SK-N-SH (cell line): ENCODE data around the gene PSME4.

Experiments
- POLR2AphosphoS5 ChIP-seq: IDR thresholded peaks from 2 replicates; pipeline ENCODE4 v1.6.1; 2012; ENCODE audit warnings: low read depth, low read length
- RFX5 ChIP-seq: IDR thresholded peaks from 2 replicates; pipeline ENCODE4 v1.6.1; 2012; ENCODE audit warnings: mild to moderate bottlenecking, improper control_type of control experiment, low read length
- SIN3A ChIP-seq: IDR thresholded peaks from 2 replicates; pipeline ENCODE4 v1.6.1; 2012; ENCODE audit warnings: low read depth, mild to moderate bottlenecking, low read length, moderate library complexity, borderline replicate concordance
- YY1 ChIP-seq: IDR thresholded peaks from 2 replicates; pipeline ENCODE4 v1.4.0; 2012; ENCODE audit warnings: low read depth, mild to moderate bottlenecking
- TF ChIP-seq, protein P1 (sequence below): fragments of 200-600 bp; sonication (generic); IDR thresholded peaks from 2 replicates; pipeline ENCODE4 v1.6.1; 2017; ENCODE audit warnings: antibody characterized with exemption, mild to moderate bottlenecking, moderate library complexity
- TF ChIP-seq, protein P2 (sequence below): IDR thresholded peaks from 2 replicates; pipeline ENCODE4 v1.4.0; 2012; ENCODE audit warnings: low read depth, borderline replicate concordance
- TF ChIP-seq, protein P3 (sequence below): IDR thresholded peaks from 2 replicates; pipeline ENCODE4 v1.4.0; 2012; ENCODE audit warnings: low read depth

DNA sequence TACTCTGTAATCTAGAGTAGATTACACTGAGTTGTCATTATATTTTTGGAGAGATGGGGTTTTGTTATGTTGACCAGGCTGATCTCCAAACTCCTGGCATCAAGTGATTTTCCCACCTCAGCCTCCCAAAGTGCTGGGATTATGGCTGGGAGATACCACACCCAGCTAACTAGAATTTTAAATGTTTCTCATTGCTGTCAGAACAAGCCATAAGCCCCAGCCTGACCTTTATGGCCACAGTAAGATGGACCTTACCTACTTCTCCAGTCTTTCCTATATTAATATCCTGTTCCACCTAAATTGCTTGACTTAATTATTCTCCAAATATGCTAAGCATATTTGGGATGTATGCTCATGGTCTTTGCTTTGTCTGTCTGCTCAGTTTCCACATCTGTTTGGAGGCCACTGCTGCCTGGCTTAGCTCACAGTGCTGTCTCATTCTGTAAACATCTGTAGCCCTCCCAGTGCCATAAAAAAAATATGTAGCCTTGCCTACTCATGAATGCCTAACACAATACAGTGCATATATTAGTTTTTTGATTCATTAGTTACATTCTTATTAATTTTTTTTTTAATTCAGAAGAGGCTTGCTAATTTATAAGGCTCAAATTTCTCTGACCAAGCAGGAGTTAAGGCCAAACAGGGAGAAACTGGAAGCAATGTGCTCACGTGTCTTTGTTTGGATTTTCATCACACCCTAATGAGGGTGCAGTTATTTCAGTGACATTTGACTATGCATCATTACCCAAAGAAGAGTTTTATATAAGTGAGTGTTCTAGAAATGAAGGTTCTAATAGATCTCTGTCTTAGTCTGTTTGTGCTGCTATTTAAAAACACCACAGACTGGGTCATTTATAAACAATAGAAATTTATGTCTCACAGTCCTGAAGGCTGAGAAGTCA is 45.3 kb upstream of the PSME4 start:
- TF ChIP-seq, protein P1, sequence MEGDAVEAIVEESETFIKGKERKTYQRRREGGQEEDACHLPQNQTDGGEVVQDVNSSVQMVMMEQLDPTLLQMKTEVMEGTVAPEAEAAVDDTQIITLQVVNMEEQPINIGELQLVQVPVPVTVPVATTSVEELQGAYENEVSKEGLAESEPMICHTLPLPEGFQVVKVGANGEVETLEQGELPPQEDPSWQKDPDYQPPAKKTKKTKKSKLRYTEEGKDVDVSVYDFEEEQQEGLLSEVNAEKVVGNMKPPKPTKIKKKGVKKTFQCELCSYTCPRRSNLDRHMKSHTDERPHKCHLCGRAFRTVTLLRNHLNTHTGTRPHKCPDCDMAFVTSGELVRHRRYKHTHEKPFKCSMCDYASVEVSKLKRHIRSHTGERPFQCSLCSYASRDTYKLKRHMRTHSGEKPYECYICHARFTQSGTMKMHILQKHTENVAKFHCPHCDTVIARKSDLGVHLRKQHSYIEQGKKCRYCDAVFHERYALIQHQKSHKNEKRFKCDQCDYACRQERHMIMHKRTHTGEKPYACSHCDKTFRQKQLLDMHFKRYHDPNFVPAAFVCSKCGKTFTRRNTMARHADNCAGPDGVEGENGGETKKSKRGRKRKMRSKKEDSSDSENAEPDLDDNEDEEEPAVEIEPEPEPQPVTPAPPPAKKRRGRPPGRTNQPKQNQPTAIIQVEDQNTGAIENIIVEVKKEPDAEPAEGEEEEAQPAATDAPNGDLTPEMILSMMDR = no peak
- TF ChIP-seq, protein P2, sequence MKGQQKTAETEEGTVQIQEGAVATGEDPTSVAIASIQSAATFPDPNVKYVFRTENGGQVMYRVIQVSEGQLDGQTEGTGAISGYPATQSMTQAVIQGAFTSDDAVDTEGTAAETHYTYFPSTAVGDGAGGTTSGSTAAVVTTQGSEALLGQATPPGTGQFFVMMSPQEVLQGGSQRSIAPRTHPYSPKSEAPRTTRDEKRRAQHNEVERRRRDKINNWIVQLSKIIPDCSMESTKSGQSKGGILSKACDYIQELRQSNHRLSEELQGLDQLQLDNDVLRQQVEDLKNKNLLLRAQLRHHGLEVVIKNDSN = no peak
- TF ChIP-seq POLR2AphosphoS5 = no peak
- TF ChIP-seq YY1 = no peak
- TF ChIP-seq, protein P3, sequence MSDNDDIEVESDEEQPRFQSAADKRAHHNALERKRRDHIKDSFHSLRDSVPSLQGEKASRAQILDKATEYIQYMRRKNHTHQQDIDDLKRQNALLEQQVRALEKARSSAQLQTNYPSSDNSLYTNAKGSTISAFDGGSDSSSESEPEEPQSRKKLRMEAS = no peak
- no peak for TF ChIP-seq RFX5
- no peak for TF ChIP-seq SIN3A
